Smooth muscle cell (in vitro differentiated cells): ENCODE measurements around the gene OGDHL. TPM values are rescaled to one million over a fixed set of nuclear protein-coding genes. Genes with fewer than 3 reads are reported as not detected.

Source experiments
- DNase-seq: peaks from one replicate; lab custom pipeline; 2025; ENCODE audit not compliant: unreplicated experiment; lab: John Stamatoyannopoulos, UW
- H2AFZ ChIP-seq: fragments of 200-600 bp; sonication (generic); 2 replicates; pipeline ENCODE4 v1.6.0; 2016; ENCODE audit warnings: antibody characterized with exemption, low read depth, mild to moderate bottlenecking
- H3F3A ChIP-seq: fragments of 200-600 bp; sonication (generic); 2 replicates; pipeline ENCODE4 v1.6.0; 2017; ENCODE audit warnings: antibody characterized with exemption, low read depth
- H3K27ac ChIP-seq: fragments of 200-600 bp; sonication (generic); 2 replicates; pipeline ENCODE4 v1.5.1; 2016; ENCODE audit warnings: low read depth, mild to moderate bottlenecking
- H3K27me3 ChIP-seq: fragments of 200-600 bp; sonication (generic); 2 replicates; pipeline ENCODE4 v1.6.1; 2016; ENCODE audit warnings: low read depth, mild to moderate bottlenecking
- H3K36me3 ChIP-seq: fragments of 200-600 bp; sonication (generic); 2 replicates; pipeline ENCODE4 v1.5.1; 2016; ENCODE audit warnings: low read depth
- H3K4me1 ChIP-seq: fragments of 200-600 bp; sonication (generic); 2 replicates; pipeline ENCODE4 v1.5.1; 2016; ENCODE audit warnings: low read depth
- H3K4me2 ChIP-seq: fragments of 200-600 bp; sonication (generic); 2 replicates; pipeline ENCODE4 v1.6.0; 2016; ENCODE audit warnings: mild to moderate bottlenecking
- H3K4me3 ChIP-seq: fragments of 200-600 bp; sonication (generic); 2 replicates; pipeline ENCODE4 v1.5.1; 2016; ENCODE audit warnings: mild to moderate bottlenecking
- H3K79me2 ChIP-seq: fragments of 200-600 bp; sonication (generic); 2 replicates; pipeline ENCODE4 v1.6.0; 2016; ENCODE audit warnings: low read depth, mild to moderate bottlenecking
- H3K9ac ChIP-seq: fragments of 200-600 bp; sonication (generic); 2 replicates; pipeline ENCODE4 v1.6.0; 2016; ENCODE audit warnings: low read depth
- H3K9me3 ChIP-seq: fragments of 200-600 bp; sonication (generic); replicated peaks from 2 replicates; pipeline ENCODE4 v1.5.1; 2016; ENCODE audit warnings: low read depth
- H4K20me1 ChIP-seq: fragments of 200-600 bp; sonication (generic); 2 replicates; pipeline ENCODE4 v1.6.0; 2016; ENCODE audit warnings: low read depth
- WGBS: methylation state at CpG from one replicate; pipeline ENCODE4 v1.1.7; 2016; ENCODE audit warnings: low lambda C conversion rate; 5-methylcytosine and 5-hydroxymethylcytosine counted together
- polyA plus RNA-seq: library from polyadenylated mRNA; unstranded; fragments of >200 nt; fragmentation: Nextera tagmentation; extraction: Ambion mirVana; gene quantifications from 2 replicates; pipeline ENCODE4 v1.2.1, GENCODE V29; 2016
- total RNA-seq: library from RNA; depleted of rRNA; stranded (reverse); fragments of >200 nt; gene quantifications from 2 replicates; pipeline ENCODE4 v1.2.3, GENCODE V29; 2014
- TF ChIP-seq, protein P1 (sequence below): fragments of 200-600 bp; sonication (generic); IDR thresholded peaks from 2 replicates; pipeline ENCODE4 v1.5.1; 2017; ENCODE audit warnings: borderline replicate concordance, mild to moderate bottlenecking, antibody characterized with exemption; ENCODE audit not compliant: insufficient read depth, poor library complexity, severe bottlenecking

OGDHL gene
- total and polyA plus RNA-seq, 2 experiments from 2014 or later: 1.3 to 1.7 TPM

DNA sequence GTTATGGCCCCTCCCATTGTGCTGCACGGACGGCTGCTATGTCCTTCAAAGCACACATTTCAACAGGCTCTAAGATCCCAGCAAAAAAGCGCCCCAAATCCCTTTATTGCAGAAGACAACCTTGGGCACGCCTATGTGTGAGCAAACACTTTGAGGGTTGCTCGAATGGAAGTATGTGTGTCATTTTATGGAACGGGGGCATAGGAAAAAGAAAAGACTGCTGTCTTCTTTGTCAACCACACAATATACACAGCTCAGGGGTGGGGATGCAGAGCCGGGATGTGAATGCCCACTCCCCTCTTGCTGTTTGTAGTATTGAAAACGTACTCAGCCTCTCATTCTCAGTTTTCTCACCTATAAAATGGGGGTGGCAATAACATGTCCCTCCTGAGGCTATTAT is 50.6 kb downstream of the OGDHL start:
- no peak overlapping the region for H2AFZ ChIP-seq
- no peaks in the 10 kb centered on the region for H3K9me3 ChIP-seq
- no peak overlapping the region for H3K27ac ChIP-seq
- TF ChIP-seq, protein P1, sequence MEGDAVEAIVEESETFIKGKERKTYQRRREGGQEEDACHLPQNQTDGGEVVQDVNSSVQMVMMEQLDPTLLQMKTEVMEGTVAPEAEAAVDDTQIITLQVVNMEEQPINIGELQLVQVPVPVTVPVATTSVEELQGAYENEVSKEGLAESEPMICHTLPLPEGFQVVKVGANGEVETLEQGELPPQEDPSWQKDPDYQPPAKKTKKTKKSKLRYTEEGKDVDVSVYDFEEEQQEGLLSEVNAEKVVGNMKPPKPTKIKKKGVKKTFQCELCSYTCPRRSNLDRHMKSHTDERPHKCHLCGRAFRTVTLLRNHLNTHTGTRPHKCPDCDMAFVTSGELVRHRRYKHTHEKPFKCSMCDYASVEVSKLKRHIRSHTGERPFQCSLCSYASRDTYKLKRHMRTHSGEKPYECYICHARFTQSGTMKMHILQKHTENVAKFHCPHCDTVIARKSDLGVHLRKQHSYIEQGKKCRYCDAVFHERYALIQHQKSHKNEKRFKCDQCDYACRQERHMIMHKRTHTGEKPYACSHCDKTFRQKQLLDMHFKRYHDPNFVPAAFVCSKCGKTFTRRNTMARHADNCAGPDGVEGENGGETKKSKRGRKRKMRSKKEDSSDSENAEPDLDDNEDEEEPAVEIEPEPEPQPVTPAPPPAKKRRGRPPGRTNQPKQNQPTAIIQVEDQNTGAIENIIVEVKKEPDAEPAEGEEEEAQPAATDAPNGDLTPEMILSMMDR: no peak
- no peak overlapping the region for H3K9ac ChIP-seq
- H3K36me3 ChIP-seq: no peaks in the 10 kb centered on the region
- 90% methylated on average over 8 of the region's 8 CpGs for WGBS
- no peaks in the 10 kb centered on the region for H4K20me1 ChIP-seq
- H3K79me2 ChIP-seq: no peaks in the 10 kb centered on the region
- no peak overlapping the region for H3K4me2 ChIP-seq
- no peak overlapping the region for H3K4me3 ChIP-seq
- DNase-seq: no peak
- H3F3A ChIP-seq: no peaks in the 10 kb centered on the region
- H3K27me3 ChIP-seq: peaks cover 11% of the 10 kb centered on the region
- H3K4me1 ChIP-seq: no peaks in the 10 kb centered on the region

DNA sequence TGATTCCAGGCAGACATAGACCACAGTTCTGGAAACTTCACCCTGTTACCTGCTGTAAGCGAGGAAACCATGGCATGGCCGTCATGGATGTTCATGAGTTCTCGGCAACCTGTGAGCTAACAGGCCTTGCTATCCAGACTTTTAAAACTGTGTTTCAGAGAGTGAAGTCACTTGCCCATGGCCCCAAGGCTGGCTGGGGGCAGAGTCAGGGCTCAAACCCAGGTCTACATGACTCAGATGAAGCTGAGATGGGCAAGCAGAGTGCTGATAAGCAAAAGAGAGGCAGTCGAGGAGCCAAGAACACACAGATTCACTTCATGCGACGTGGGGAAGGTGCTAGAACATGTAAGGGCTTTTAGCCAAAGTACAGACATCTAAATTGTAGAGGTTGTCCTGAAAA is 51.2 kb downstream of the OGDHL start:
- Histone ChIP-seq H3K27me3 (peaks cover 11% of the 10 kb centered on the region), H3F3A (no peaks in the 10 kb centered on the region), H3K9me3 (no peaks in the 10 kb centered on the region), H3K4me1 (no peaks in the 10 kb centered on the region), H4K20me1 (no peaks in the 10 kb centered on the region), H3K27ac (no peak overlapping the region), H3K4me3 (no peak overlapping the region), H2AFZ (no peak overlapping the region), H3K79me2 (no peaks in the 10 kb centered on the region), H3K9ac (no peak overlapping the region), H3K36me3 (no peaks in the 10 kb centered on the region), H3K4me2 (no peak overlapping the region)
- TF ChIP-seq, protein P1: no peak
- 91% methylated on average over 6 of the region's 6 CpGs for WGBS
- DNase-seq: no peak

DNA sequence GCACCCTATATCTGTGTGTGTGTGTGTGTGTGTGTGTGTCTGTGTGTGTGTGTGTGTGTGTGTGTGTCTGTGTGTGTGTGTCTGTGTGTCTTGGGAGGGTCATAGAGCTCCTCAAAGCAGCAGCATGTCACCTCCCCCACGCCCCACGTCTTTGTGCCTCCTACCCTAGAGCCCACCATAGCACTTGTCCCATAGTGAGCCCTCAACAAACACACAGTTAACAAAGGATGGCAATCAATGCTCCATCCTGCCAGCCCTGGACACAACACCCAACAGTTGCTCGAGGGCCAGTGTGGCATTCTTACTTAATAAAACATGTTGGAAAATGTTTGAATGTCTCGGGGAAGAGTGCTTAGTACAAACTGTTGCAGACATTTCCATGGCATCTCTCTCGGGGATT is 52.2 kb downstream of the OGDHL start:
- Histone ChIP-seq H3K9ac (no peak overlapping the region), H3K4me1 (no peaks in the 10 kb centered on the region), H3K27me3 (peaks cover 11% of the 10 kb centered on the region), H3K9me3 (no peaks in the 10 kb centered on the region), H3K27ac (no peak overlapping the region), H3K79me2 (no peaks in the 10 kb centered on the region), H4K20me1 (no peaks in the 10 kb centered on the region), H3K4me3 (no peak overlapping the region), H3F3A (no peaks in the 10 kb centered on the region), H3K4me2 (no peak overlapping the region), H2AFZ (no peak overlapping the region), H3K36me3 (no peaks in the 10 kb centered on the region)
- WGBS: 67% methylated on average over 5 of the region's 5 CpGs
- TF ChIP-seq, protein P1: no peak
- no peak for DNase-seq

DNA sequence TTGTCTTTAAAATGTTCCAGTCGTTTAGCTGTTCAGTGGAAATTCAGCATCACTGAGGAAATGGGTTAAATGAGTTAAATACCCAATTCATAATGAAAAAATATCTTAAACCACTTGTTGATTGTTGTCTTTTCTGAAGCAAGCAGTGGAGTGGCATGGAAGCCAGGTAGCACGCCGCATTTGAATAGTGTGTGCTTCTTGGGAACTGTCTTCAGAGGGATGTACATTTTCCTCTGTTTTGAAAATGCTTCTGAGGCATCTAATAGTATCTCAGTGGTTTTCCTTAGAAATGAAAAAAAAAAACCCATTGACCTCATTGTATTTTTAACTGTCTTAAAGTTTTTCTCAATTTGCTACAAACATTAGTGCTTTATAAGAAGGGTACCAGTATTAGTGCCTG is 54.5 kb downstream of the OGDHL start:
- no peak overlapping the region for H3K9ac ChIP-seq
- TF ChIP-seq, protein P1: no peak

More for the DNA sequence above, 54.5 kb downstream of the OGDHL start:
- Histone ChIP-seq H3K27me3 (peaks cover 11% of the 10 kb centered on the region), H3K4me3 (no peak overlapping the region), H3K4me1 (no peaks in the 10 kb centered on the region), H3K79me2 (no peaks in the 10 kb centered on the region), H3K4me2 (no peak overlapping the region), H3K27ac (no peak overlapping the region), H4K20me1 (no peaks in the 10 kb centered on the region), H2AFZ (no peak overlapping the region), H3F3A (no peaks in the 10 kb centered on the region), H3K9me3 (no peaks in the 10 kb centered on the region), H3K36me3 (no peaks in the 10 kb centered on the region)
- WGBS: 80% methylated on average over 3 of the region's 3 CpGs
- no peak for DNase-seq
